ENCODE measurements around the gene GALT.

The GALT gene

GRCh38 chr9:34652602-34653000 is 6.1 kb downstream of the GALT start:
- no peak for DNase-seq

- no peak for DNase-seq
Measured at GRCh38 chr9:34653151-34654072, 6.9 kb downstream of the GALT start.

GRCh38 chr9:34654323-34655051 is 8.0 kb downstream of the GALT start:
- no peak for DNase-seq

GRCh38 chr9:34655394-34655793 is 8.9 kb downstream of the GALT start:
- DNase-seq = no peak

GRCh38 chr9:34656992-34657391 is 10.5 kb downstream of the GALT start:
- no peak for DNase-seq

GRCh38 chr9:34658461-34658860 is 12.0 kb downstream of the GALT start:
- no peak for DNase-seq

- no peak for DNase-seq
Measured at GRCh38 chr9:34659592-34660253, 13.2 kb downstream of the GALT start.

GRCh38 chr9:34662526-34663302 is 16.2 kb downstream of the GALT start, which contains the start of gene CCL27:
Gene CCL27 (minus strand): TSS chr9:34662657. CDS start chr9:34662633, 24 bp downstream.
- DNase-seq = no peak

GRCh38 chr9:34663303-34663605 is 16.8 kb downstream of the GALT start:
- no peak for DNase-seq

- DNase-seq = no peak
Measured at GRCh38 chr9:34664281-34665066, 18.0 kb downstream of the GALT start.

- no peak for DNase-seq
Measured at GRCh38 chr9:34665067-34665380, 18.5 kb downstream of the GALT start.

GRCh38 chr9:34665381-34666250 is 19.1 kb downstream of the GALT start:
- peak; percentile 41 for DNase-seq

- no peak for DNase-seq
Measured at GRCh38 chr9:34669809-34670562, 23.5 kb downstream of the GALT start.

- DNase-seq = no peak
Measured at GRCh38 chr9:34671307-34671706, 24.8 kb downstream of the GALT start.

- no peak for DNase-seq
Measured at GRCh38 chr9:34674440-34674839, 28.0 kb downstream of the GALT start.

- no peak for DNase-seq
Measured at GRCh38 chr9:34675048-34675714, 28.7 kb downstream of the GALT start.

- no peak for DNase-seq
Measured at GRCh38 chr9:34675869-34676268, 29.4 kb downstream of the GALT start.

- no peak for DNase-seq
Measured at GRCh38 chr9:34684145-34684544, 37.7 kb downstream of the GALT start.

- no peak for DNase-seq
Measured at GRCh38 chr9:34684816-34685215, 38.3 kb downstream of the GALT start.

- DNase-seq = no peak
Measured at GRCh38 chr9:34685591-34685990, 39.1 kb downstream of the GALT start.
